22Rv1 (cell line): ENCODE measurements around the gene LIMCH1.

ENCODE experiments used
- H3K27ac ChIP-seq: fragments of 450-650 bp; 2 replicates; pipeline ENCODE4 v1.5.1; 2017
- CTCF ChIP-seq: fragments of 450-650 bp; IDR thresholded peaks from 2 replicates; pipeline ENCODE4 v1.5.1; 2017; ENCODE audit warnings: mild to moderate bottlenecking
- ZFX ChIP-seq: fragments of 450-650 bp; IDR thresholded peaks from 2 replicates; pipeline ENCODE4 v1.6.1; 2017; ENCODE audit warnings: antibody characterized with exemption, borderline replicate concordance

LIMCH1 gene

GRCh38 chr4:41602113-41602512 is 64.2 kb downstream of the LIMCH1 start:
- no peak overlapping the region for H3K27ac ChIP-seq

DNA sequence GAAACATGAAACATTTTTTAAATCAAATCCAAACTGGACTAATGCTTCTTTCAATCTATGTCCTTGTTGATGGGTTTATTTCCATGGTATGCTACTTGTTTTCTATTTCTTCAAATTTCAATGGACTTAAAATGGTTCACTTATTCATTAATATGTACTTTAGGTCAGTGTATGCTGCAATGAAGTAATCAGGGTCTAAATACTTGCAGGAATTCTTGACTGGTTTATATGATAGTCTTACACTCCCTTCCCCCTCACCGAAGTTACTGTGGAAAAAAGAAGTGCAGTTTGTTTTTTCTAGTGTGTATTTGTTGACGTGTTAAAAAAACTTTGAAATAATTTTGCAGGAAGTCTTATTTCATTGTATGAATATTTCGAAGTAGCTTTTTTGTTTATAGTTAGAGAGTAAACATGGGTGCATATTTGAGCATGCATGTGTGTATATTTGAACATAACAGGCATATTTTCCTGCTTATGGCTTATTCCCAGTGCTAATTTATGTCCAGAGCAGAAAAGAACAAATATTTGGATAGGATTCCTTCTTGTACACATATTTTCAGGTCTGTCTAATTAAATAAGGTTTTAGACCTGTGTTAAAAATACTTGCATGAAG is 65.0 kb downstream of the LIMCH1 start:
- no peak overlapping the region for H3K27ac ChIP-seq
- TF ChIP-seq CTCF, result no peak
- no peak for TF ChIP-seq ZFX

More at GRCh38 chr4:41602113-41602512, 64.2 kb downstream of the LIMCH1 start:
- TF ChIP-seq ZFX, result no peak
- no peak for TF ChIP-seq CTCF

- H3K27ac ChIP-seq, result peak overlapping the region; percentile 73; the same call in 1 of the 2 replicates
Measured at GRCh38 chr4:41609851-41610250, 71.9 kb downstream of the LIMCH1 start.

GRCh38 chr4:41610474-41610873 is 72.5 kb downstream of the LIMCH1 start:
- peak overlapping the region; percentile 73 for H3K27ac ChIP-seq
- no peak for TF ChIP-seq CTCF
- no peak for TF ChIP-seq ZFX

More at GRCh38 chr4:41609851-41610250, 71.9 kb downstream of the LIMCH1 start:
- TF ChIP-seq CTCF, result no peak
- no peak for TF ChIP-seq ZFX

- peak overlapping the region; percentile 73 for H3K27ac ChIP-seq
- TF ChIP-seq CTCF (no peak), ZFX (no peak)
Measured at GRCh38 chr4:41611124-41611838, 73.3 kb downstream of the LIMCH1 start.

- peak overlapping the region; percentile 73 for H3K27ac ChIP-seq
- TF ChIP-seq CTCF, result no peak
- TF ChIP-seq ZFX, result no peak
Measured at GRCh38 chr4:41611881-41612871, 74.2 kb downstream of the LIMCH1 start.
